IPS-18a (cell line): ENCODE measurements around the gene FAM228B.
"Not testable (repeated sequence)": the region's sequence is repeated elsewhere in the genome, so short reads cannot be mapped to it uniquely, and the experiment has no call there.

ENCODE experiments used
- H3K27ac ChIP-seq: one replicate; pipeline ENCODE4 v1.5.1; 2013; ENCODE audit warnings: low read length
- H3K27me3 ChIP-seq: one replicate; pipeline ENCODE4 v1.6.1; 2013; ENCODE audit warnings: mild to moderate bottlenecking, low read length; ENCODE audit not compliant: control insufficient read depth, insufficient read depth
- H3K36me3 ChIP-seq: one replicate; pipeline ENCODE4 v1.6.1; 2013; ENCODE audit warnings: low read depth, low read length; ENCODE audit not compliant: control insufficient read depth
- H3K4me1 ChIP-seq: one replicate; pipeline ENCODE4 v1.6.1; 2013; ENCODE audit warnings: low read depth, low read length; ENCODE audit not compliant: control insufficient read depth
- H3K4me3 ChIP-seq: one replicate; pipeline ENCODE4 v1.5.1; 2013; ENCODE audit warnings: low read length
- H3K9ac ChIP-seq: one replicate; pipeline ENCODE4 v1.6.1; 2013; ENCODE audit warnings: mild to moderate bottlenecking, low read length, moderate library complexity
- H3K9me3 ChIP-seq: one replicate; pipeline ENCODE4 v1.6.1; 2013; ENCODE audit warnings: low read depth, low read length; ENCODE audit not compliant: control insufficient read depth

FAM228B gene

DNA sequence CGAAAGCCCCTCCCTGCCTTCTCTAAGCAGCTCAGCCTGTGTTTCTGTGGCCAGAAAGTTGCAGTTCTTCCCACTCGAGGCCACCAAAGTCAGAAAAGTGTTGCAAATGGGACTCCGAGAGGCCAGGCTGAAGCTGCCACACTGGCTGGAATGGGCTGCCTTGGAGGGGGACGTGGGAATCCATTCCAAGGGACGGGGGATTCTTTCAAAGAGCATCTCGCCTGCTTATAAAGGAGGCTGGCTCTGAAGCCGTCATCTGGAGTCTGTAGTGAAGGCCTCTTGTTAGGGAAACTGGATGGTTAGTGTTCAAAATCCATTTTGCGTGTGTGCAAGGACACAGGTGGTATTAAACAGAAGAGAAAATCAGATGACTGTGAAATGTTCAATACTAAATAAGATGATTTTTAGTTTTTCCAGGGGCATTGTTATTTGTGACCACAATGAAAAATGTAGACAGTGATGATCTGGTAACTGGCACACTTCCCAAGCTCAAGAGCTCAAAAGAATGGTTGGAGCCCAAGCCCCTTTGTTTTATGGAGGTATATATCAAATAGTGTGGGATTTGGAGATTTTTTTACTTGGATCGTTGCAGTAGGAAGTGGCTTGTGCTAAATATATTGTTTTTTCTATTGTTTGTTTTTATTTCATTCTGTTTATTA is 782 bp downstream of the FAM228B start:
- H3K27ac ChIP-seq = no peak overlapping the region
- H3K9ac ChIP-seq = peak overlapping the region; percentile 62
- peak overlapping the region; percentile 83 for H3K4me3 ChIP-seq
- H3K36me3 ChIP-seq = no peaks in the 10 kb centered on the region
- H3K4me1 ChIP-seq = peaks cover 15% of the 10 kb centered on the region
- no peaks in the 10 kb centered on the region for H3K9me3 ChIP-seq
- H3K27me3 ChIP-seq = peaks cover 9% of the 10 kb centered on the region

DNA sequence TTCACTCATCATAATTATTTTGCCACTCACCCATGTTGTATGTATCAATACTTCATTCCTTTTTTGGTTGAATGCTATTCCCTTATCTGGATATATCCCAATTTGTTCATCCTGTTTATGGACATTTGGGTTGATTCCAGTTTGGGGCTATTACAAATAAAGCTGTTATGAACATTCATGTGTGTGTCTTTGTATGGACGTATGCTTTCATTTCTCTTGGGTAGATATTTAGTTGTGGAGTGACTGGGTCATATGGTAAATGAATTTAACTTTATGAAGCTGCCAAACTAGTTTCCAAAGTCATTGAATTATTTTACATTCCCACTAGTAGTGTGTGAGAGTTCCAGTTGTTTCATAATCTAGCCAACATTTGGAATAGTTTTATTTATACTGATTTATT is 2.7 kb downstream of the FAM228B start:
- Histone ChIP-seq H3K9ac (no peak overlapping the region), H3K27me3 (peaks cover 9% of the 10 kb centered on the region), H3K36me3 (no peaks in the 10 kb centered on the region), H3K9me3 (no peaks in the 10 kb centered on the region), H3K27ac (no peak overlapping the region), H3K4me3 (no peak overlapping the region), H3K4me1 (peaks cover 12% of the 10 kb centered on the region)

DNA sequence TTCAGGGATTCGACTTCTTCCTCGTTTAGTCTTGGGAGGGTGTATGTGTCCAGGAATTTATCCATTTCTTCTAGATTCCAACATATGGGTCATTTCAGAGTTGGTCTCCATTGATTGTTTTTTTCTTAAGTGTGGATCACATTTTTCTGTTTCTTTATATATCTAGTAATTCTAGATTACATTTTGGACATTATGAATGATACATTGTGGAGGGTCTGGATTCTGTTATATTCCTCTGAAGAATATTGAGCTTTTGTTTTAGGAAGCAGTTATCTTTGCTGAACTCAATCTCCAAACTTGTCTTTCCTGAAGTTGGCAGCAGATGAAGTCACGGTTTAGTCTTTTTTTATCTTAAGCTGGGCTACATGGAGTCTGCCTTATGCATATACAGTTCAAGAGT is 9.3 kb downstream of the FAM228B start:
- H3K4me1 ChIP-seq = no peaks in the 10 kb centered on the region
- H3K36me3 ChIP-seq = no peaks in the 10 kb centered on the region
- H3K9ac ChIP-seq = no peak overlapping the region
- no peak overlapping the region for H3K27ac ChIP-seq
- H3K27me3 ChIP-seq = no peaks in the 10 kb centered on the region
- no peaks in the 10 kb centered on the region for H3K9me3 ChIP-seq
- no peak overlapping the region for H3K4me3 ChIP-seq

DNA sequence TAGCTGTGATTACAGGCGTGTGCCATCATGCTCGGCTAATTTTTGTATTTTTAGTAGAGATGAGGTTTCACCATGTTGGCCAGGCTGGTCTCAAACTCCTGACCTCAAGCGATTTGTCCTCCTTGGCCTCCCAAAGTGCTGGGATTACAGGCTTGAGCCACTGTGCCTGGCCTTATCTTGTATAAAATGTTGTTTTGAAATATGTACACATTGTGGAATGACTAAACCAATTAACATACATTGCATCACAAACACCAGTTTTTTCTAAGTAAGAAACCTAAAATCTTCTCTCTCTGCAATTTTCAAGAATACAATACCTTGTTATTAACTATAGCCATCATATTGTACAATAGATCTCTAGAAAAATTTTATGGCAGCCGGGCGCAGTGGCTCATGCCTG is 17.0 kb downstream of the FAM228B start:
- H3K9ac ChIP-seq, H3K27me3 ChIP-seq, H3K36me3 ChIP-seq, H3K9me3 ChIP-seq, H3K4me3 ChIP-seq, H3K4me1 ChIP-seq, H3K27ac ChIP-seq: not testable (repeated sequence)

DNA sequence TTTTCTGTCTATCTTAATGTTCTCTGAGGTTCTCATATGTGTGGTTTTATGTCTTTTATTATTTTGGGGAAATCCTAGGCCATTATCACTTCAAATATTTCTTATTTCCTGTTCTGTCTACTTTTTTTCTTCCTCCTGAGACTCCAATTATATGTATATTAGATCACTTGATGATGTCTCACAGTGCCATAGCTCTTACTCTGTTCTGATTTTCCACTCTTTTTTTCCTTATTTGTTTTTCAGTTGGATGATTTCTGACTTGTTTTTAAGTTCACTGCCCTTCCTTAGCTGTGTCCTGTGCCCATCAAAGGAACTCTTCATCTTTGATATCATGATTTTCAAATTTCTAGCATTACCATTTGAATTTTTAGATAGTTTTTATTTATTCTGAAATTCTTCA is 24.1 kb downstream of the FAM228B start:
- no peak overlapping the region for H3K4me3 ChIP-seq
- no peaks in the 10 kb centered on the region for H3K4me1 ChIP-seq
- H3K36me3 ChIP-seq = no peaks in the 10 kb centered on the region
- H3K27ac ChIP-seq = no peak overlapping the region
- H3K27me3 ChIP-seq = no peaks in the 10 kb centered on the region
- no peak overlapping the region for H3K9ac ChIP-seq
- H3K9me3 ChIP-seq = no peaks in the 10 kb centered on the region

DNA sequence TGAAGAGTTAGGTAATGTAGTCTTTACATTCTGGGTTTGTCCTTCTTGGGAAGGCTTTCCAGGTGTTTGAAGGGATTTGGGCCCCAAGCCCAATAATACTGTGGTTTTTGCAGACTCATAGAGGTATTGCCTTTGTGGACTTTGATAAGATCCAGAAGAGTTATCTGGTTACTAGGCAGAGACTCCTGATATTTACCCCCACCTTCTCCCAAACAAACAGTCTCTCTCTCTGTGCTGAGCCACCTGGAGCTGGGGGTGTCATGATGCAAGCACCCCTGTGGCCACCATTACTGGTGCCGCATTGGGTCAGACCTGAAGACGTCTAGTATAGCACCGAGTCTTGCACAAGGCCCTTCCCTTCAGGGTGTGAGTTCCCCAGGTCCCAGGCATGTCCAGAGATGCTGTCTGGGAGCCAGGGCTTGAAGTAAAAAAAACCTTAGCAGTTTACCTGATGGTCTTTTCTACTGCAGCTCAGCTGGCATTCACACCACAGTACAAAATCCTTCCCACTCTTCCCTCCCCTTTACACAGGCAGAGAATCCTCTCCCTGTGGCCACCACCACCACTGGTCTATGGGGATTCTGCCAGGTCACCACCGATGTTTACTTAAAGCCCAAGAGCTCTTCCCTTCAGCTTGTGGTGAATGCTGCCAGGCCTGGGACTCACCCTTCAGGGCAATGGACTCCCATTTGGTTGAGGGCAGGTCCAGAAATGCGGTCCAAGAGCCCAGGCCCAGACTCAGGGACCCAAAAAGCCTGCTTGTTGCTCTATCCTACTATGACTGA is 29.3 kb downstream of the FAM228B start:
- H3K9ac ChIP-seq = no peak overlapping the region
- H3K27me3 ChIP-seq = no peaks in the 10 kb centered on the region
- H3K9me3 ChIP-seq = no peaks in the 10 kb centered on the region
- H3K4me3 ChIP-seq = no peak overlapping the region
- no peaks in the 10 kb centered on the region for H3K4me1 ChIP-seq
- no peak overlapping the region for H3K27ac ChIP-seq
- H3K36me3 ChIP-seq = no peaks in the 10 kb centered on the region

DNA sequence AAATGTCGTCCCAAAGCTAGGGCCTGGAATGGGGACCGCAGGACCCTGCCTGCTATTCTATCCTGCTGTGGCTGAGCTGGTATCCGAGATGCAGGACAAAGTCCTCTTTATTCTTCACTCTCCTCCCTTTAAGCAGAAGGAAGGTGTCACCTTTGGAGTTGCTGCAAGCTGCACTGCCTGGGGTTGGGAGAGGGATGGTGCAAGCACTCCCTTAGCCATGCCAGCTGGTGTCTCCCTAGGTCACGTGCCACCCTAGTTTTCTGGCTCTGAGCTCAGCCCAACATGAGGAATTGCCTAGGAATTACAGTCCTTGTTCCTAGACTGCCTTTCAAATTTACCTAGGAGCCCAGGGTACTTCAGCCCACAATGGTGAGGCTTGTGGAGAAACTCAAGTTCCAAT is 30.2 kb downstream of the FAM228B start:
- Histone ChIP-seq H3K9me3 (no peaks in the 10 kb centered on the region), H3K4me3 (no peak overlapping the region), H3K27ac (no peak overlapping the region)

DNA sequence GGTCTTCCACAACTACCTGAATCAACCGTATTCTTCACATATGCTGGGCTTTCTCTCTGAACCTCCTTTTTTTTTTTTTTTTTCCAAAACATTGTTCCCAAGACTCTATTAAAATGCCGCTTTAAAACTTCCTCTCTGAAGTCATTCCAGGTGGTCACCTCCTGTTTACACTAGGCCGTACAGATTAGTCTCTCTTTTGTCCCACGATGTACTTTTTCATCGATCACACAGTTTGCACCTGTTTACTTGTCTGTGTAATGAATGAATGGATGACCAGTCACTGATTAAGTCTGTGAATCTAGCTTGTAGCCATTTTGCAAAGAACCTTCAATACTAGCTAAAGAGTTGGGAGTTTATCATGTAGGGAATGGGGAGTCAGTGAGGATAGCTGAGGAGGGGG is 34.9 kb downstream of the FAM228B start:
- Histone ChIP-seq H3K9me3 (peaks cover 4% of the 10 kb centered on the region), H3K4me3 (no peak overlapping the region), H3K9ac (no peak overlapping the region), H3K27ac (no peak overlapping the region), H3K4me1 (no peaks in the 10 kb centered on the region), H3K27me3 (no peaks in the 10 kb centered on the region), H3K36me3 (no peaks in the 10 kb centered on the region)

More for the DNA sequence above, 30.2 kb downstream of the FAM228B start:
- no peaks in the 10 kb centered on the region for H3K36me3 ChIP-seq
- H3K9ac ChIP-seq = no peak overlapping the region
- no peaks in the 10 kb centered on the region for H3K27me3 ChIP-seq
- H3K4me1 ChIP-seq = no peaks in the 10 kb centered on the region

DNA sequence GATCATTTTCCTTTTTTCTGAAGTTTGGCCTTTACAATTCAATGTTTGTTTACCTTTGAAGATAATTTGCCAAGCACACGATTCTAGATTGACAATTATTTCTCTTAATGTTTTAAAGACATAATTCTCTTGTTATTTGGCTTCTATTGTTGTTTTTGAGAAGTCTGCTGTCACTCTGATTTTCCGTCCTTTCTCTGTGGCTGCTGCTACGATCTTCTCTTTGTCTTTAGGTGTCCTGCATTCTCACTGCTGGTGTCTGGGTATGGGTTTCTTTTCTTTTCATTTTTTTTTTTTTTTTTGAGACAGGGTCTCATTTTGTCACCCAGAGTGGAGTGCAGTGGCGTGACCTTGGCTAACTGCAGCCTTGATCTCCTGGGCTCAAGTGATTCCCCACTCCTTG is 36.4 kb downstream of the FAM228B start:
- Histone ChIP-seq H3K4me3 (no peak overlapping the region), H3K27ac (no peak overlapping the region), H3K9ac (no peak overlapping the region), H3K4me1 (no peaks in the 10 kb centered on the region), H3K36me3 (no peaks in the 10 kb centered on the region), H3K27me3 (no peaks in the 10 kb centered on the region), H3K9me3 (peaks cover 4% of the 10 kb centered on the region)

DNA sequence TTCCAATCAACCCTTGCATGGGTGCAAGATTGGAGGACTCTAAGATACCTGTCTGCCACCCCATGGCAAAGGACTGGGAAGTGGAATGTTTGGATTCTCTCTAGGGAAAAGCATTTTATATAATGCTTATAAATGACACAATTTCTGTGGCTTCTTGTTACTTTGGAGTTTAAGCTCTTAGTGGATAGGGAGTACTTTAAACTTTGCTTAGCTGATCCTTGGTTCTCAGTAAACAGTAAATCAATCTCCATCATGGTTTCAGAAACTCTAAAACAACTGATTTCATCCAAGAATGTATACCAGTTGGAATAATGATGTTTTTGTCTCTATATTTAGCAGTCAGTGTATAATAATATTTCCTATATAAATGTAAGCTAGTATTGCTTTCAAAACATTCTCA is 37.5 kb downstream of the FAM228B start:
- no peaks in the 10 kb centered on the region for H3K4me1 ChIP-seq
- no peaks in the 10 kb centered on the region for H3K27me3 ChIP-seq
- H3K9ac ChIP-seq = no peak overlapping the region
- peaks cover 4% of the 10 kb centered on the region for H3K9me3 ChIP-seq
- no peaks in the 10 kb centered on the region for H3K36me3 ChIP-seq
- H3K4me3 ChIP-seq = no peak overlapping the region
- H3K27ac ChIP-seq = no peak overlapping the region

DNA sequence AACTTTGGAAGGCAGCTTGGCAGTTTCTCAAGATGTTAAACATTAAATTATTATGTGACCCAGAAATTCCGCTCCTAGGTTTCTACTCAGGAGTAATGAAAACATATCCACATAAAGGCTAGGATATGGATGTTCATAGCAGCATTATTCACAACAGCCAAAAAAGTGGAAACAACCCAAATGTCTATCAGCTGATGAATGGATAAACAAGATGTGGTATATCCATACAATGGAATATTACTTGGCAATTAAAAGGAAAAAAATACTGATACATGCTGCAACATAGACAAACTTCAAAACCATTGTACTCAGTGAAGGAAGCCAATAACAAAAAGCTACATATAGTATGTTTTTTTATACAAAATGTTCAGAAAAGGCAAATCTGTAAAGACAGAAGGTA is 39.2 kb downstream of the FAM228B start:
- H3K4me3 ChIP-seq = no peak overlapping the region
- H3K9me3 ChIP-seq = peaks cover 4% of the 10 kb centered on the region
- no peaks in the 10 kb centered on the region for H3K4me1 ChIP-seq
- no peak overlapping the region for H3K9ac ChIP-seq
- no peaks in the 10 kb centered on the region for H3K36me3 ChIP-seq
- no peaks in the 10 kb centered on the region for H3K27me3 ChIP-seq
- H3K27ac ChIP-seq = no peak overlapping the region

DNA sequence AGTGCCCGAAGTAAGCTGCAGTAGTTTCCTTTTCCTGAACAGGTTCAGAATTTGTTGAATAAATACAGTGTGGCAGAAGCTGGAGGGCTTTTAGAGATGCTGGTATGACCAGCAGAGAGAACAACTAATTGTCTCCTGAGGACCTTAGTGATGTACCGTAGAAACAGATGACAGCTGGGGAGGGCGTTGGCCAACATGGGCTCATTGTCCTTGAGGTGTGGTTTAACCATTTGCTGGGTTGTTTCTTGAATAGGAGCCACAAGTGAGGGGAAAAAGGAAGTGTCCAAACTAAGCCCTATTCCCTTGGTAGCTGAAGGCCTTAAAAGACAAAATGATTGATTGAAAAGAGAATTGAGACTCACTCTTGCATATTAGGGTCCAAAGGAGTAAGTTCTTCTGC is 39.9 kb downstream of the FAM228B start:
- Histone ChIP-seq H3K36me3 (no peaks in the 10 kb centered on the region), H3K9me3 (peaks cover 4% of the 10 kb centered on the region), H3K4me1 (no peaks in the 10 kb centered on the region), H3K4me3 (no peak overlapping the region), H3K9ac (no peak overlapping the region), H3K27ac (no peak overlapping the region), H3K27me3 (no peaks in the 10 kb centered on the region)
